ENCODE measurements around the gene SCGN. TPM values are rescaled to one million over a fixed set of nuclear protein-coding genes. Genes with fewer than 3 reads are reported as not detected.

Gene SCGN
- total RNA-seq, 1 donor from 2014 or later: not detected

GRCh38 chr6:25627001-25627400 is 25.0 kb upstream of the SCGN start:
- no peak for DNase-seq (ENCODE audit: low read depth)
- no peak for TF ChIP-seq CTCF (conservative IDR thresholded peaks at IDR 0.05; ENCODE audit: low read depth, low read length)
- no peak overlapping the region for H3K4me3 ChIP-seq (ENCODE audit: low read depth, low read length)

DNA sequence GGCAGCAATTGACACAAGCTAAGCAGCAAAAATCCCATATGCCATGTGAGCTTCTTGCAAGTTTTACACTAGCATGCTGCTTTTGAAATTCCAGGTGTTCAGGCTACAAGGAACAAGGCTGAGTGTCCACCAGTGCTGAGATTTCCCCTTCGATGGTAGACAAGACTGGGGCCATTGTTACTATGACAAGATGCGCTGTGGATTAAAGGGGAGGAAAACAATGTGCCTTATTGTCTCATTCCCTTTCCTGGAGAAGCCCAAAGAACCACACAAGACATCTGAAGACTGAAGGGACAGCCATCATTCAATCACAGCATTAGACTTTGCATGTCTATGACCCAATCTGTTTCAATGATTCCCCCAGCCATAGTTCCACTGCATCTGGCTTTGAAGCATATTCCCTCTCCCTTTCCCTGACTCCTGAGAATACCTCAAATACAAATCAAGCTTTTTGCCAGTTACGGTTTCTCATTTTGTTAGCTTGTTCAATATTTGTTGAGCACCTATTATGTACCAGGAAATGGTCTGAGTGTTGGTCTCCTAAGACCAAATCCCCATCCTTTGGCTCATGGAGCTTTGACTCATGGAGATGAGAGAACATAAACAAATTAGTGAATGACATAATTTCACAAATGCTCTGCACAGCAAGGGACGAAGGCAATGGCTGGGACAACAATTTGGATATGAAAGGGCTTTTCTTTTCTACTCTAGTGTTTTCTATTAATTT is 23.4 kb upstream of the SCGN start:
- DNase-seq (ENCODE audit: low read depth): no peak
- H3K4me3 ChIP-seq (ENCODE audit: low read depth, low read length): no peak overlapping the region
- TF ChIP-seq CTCF (conservative IDR thresholded peaks at IDR 0.05; ENCODE audit: low read depth, low read length): no peak

DNA sequence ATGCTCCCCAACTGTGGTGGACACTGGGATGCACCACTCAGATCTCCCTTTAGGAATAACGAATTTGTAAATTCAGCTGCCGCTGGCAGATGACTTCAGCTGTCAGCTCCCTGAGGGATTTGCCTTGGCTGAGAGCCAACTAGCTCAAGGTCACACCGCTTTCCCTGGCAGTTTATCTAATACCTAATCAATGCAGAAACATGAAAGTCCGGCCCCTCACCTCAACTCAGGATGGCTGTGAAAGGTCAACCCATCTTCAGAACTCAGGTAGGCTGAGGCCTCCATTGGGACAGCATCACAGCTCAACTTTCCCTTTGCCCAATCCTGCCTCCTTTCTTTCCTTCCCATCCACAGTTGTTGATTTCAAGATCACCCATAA is 22.8 kb upstream of the SCGN start:
- H3K4me3 ChIP-seq (ENCODE audit: low read depth, low read length): no peak overlapping the region
- TF ChIP-seq CTCF (conservative IDR thresholded peaks at IDR 0.05; ENCODE audit: low read depth, low read length): no peak
- no peak for DNase-seq (ENCODE audit: low read depth)

- TF ChIP-seq CTCF (conservative IDR thresholded peaks at IDR 0.05; ENCODE audit: low read depth, low read length): no peak
These were observed 21.3 kb upstream of the SCGN start for GRCh38 chr6:25630508-25631278.

DNA sequence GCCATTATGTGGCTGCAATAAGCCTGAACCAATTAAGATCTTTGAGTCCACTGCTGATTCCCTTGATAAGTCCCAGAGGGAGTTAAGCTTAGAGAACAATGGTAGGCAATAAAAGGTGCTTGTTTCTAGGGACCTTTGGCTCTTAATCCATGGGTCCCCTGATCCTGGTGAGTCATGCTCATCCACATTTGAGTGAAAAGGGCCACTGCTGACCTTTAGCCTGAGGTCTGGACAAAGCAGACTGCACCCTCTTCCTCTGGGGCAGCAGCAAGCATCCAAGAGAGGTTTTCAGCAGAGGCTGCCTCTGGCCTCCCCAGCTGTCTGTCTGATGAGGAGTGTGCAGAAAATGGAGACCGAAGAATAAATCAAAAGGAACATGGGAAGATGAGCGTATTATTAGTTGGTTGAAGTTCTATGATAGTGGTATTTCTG is 16.1 kb upstream of the SCGN start:
- no peak for DNase-seq (ENCODE audit: low read depth)
- H3K4me3 ChIP-seq (ENCODE audit: low read depth, low read length): no peak overlapping the region
- no peak for TF ChIP-seq CTCF (conservative IDR thresholded peaks at IDR 0.05; ENCODE audit: low read depth, low read length)

More at GRCh38 chr6:25630508-25631278, 21.3 kb upstream of the SCGN start:
- no peak overlapping the region for H3K4me3 ChIP-seq (ENCODE audit: low read depth, low read length)
- no peak for DNase-seq (ENCODE audit: low read depth)

DNA sequence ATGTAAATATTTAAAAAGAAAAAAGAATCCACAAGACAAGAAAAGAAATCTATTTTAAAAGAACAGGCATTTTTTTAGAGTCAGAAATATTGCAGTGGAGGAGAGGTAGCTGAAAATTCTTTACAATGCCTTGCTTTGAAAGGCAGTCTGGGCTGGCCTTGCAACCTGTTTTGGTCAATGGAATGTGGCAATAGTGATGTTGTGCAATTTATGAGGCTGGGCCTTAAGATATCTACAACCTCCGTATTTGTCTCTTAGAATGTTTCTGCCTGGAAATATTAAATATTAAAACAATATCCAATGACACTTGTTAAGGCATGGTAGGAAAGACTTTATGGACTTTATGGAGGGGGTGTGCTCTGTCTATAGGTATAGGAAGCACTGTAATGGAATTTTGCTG is 14.8 kb upstream of the SCGN start:
- H3K4me3 ChIP-seq (ENCODE audit: low read depth, low read length): no peak overlapping the region
- no peak for DNase-seq (ENCODE audit: low read depth)
- no peak for TF ChIP-seq CTCF (conservative IDR thresholded peaks at IDR 0.05; ENCODE audit: low read depth, low read length)
